H1 (cell line): Measurements from ENCODE around the gene PIGZ. TPM values are rescaled to one million over a fixed set of nuclear protein-coding genes. Genes with fewer than 3 reads are reported as not detected.

Experiments used
- CTCF ChIA-PET: fragments of 300-600 bp; sonication (Branson Sonifier 250); formaldehyde crosslinking; loops from one replicate; lab custom pipeline; 2021; ENCODE audit not compliant: partially characterized antibody; lab: Charles Lee
- POLR2A ChIA-PET: fragments of 300-600 bp; sonication (Branson Sonifier 250); formaldehyde crosslinking; loops from one replicate; lab custom pipeline; 2021; ENCODE audit warnings: inconsistent platforms; ENCODE audit not compliant: partially characterized antibody; lab: Charles Lee
- DNase-seq, 2 experiments: peaks; one replicate each; pipeline versions ENCODE4 v3.0.0 to v3.0.0-alpha.2; 2010 to 2022; ENCODE audit warnings: low spot score in 2 of 2, low read depth in 1 of 2, mixed read lengths in 1 of 2
- FAIRE-seq: peaks from 2 replicates; lab custom pipeline; 2011; peaks lifted over from hg19 to GRCh38; lab: Jason Lieb, UNC
- H2AFZ ChIP-seq: 2 replicates; pipeline ENCODE4 v1.8.1; 2012; ENCODE audit warnings: low read length, inconsistent platforms
- H2AK5ac ChIP-seq: 2 replicates; pipeline ENCODE4 v1.6.1; 2013; ENCODE audit warnings: low read depth, low read length
- H2BK120ac ChIP-seq: replicated peaks from 2 replicates; pipeline ENCODE3; 2013; ENCODE audit warnings: low read depth, low read length, inconsistent platforms
- H2BK12ac ChIP-seq: 2 replicates; pipeline ENCODE4 v1.6.1; 2013; ENCODE audit warnings: low read depth, low read length
- H2BK15ac ChIP-seq: 2 replicates; pipeline ENCODE4 v1.6.1; 2013; ENCODE audit warnings: low read length
- H2BK20ac ChIP-seq: 2 replicates; pipeline ENCODE4 v1.6.1; 2013; ENCODE audit warnings: low read length
- H2BK5ac ChIP-seq: 2 replicates; pipeline ENCODE4 v1.6.1; 2013; ENCODE audit warnings: low read depth, low read length
- H3K14ac ChIP-seq: 2 replicates; pipeline ENCODE4 v1.6.1; 2013; ENCODE audit warnings: inconsistent platforms; ENCODE audit not compliant: insufficient read length
- H3K18ac ChIP-seq: 2 replicates; pipeline ENCODE4 v1.6.1; 2013; ENCODE audit warnings: low read length; ENCODE audit errors: extremely low read depth
- H3K23ac ChIP-seq: 2 replicates; pipeline ENCODE4 v1.6.1; 2013; ENCODE audit warnings: inconsistent platforms; ENCODE audit not compliant: insufficient read length
- H3K23me2 ChIP-seq: 2 replicates; pipeline ENCODE4 v1.6.1; 2013; ENCODE audit warnings: low read depth, low read length
- H3K27ac ChIP-seq: 2 replicates; pipeline ENCODE4 v1.6.1; 2011; ENCODE audit warnings: low read depth, low read length, inconsistent platforms
- H3K27me3 ChIP-seq, 4 experiments: replicated peaks in 1 of 4; 1 replicate in 1 of 4; 2 replicates in 3 of 4; pipeline versions ENCODE4 v1.6.1 to v1.8.1; 2011 to 2013; ENCODE audit warnings: low read length in 3 of 4, mild to moderate bottlenecking in 3 of 4, inconsistent platforms in 2 of 4, mixed read lengths in 2 of 4, moderate library complexity in 1 of 4; ENCODE audit not compliant: control insufficient read depth in 3 of 4, insufficient read depth in 3 of 4; ENCODE audit errors: extremely low read depth in 1 of 4
- H3K36me3 ChIP-seq, 4 experiments: 2 replicates each; pipeline versions ENCODE4 v1.6.1 to v1.8.1; 2011 to 2013; ENCODE audit warnings: mild to moderate bottlenecking in 4 of 4, low read length in 3 of 4, moderate library complexity in 2 of 4, control low read depth in 1 of 4, inconsistent platforms in 1 of 4; ENCODE audit not compliant: insufficient read depth in 4 of 4, control insufficient read depth in 2 of 4
- H3K4ac ChIP-seq: replicated peaks from 2 replicates; pipeline ENCODE3; 2013; ENCODE audit warnings: low read length, low read depth, mixed read lengths, inconsistent platforms; ENCODE audit not compliant: insufficient read length
- H3K4me1 ChIP-seq, 4 experiments: replicated peaks in 1 of 4; 1 replicate in 1 of 4; 2 replicates in 3 of 4; pipeline versions ENCODE4 v1.6.1 to v1.8.1; 2011 to 2013; ENCODE audit warnings: low read length in 3 of 4, inconsistent platforms in 2 of 4, mixed read lengths in 1 of 4; ENCODE audit not compliant: insufficient read depth in 4 of 4, control insufficient read depth in 3 of 4
- H3K4me2 ChIP-seq, 2 experiments: 2 replicates each; pipeline versions ENCODE4 v1.6.1 to v1.8.1; 2011 to 2013; ENCODE audit warnings: low read depth in 2 of 2, low read length in 2 of 2, control low read depth in 1 of 2, inconsistent platforms in 1 of 2, mild to moderate bottlenecking in 1 of 2; ENCODE audit not compliant: insufficient read depth in 1 of 2
- H3K4me3 ChIP-seq, 4 experiments: fragments of 200-600, 300-600 bp in 1 of 4; sonication (generic), shearing (Covaris generic), sonication (Bioruptor Twin) in 1 of 4; 2 replicates each; pipeline versions ENCODE4 v1.5.1 to v1.8.1; 2011 to 2016; ENCODE audit warnings: low read length in 4 of 4, low read depth in 3 of 4, control low read depth in 2 of 4, inconsistent platforms in 2 of 4, mild to moderate bottlenecking in 2 of 4, mixed read lengths in 1 of 4, moderate library complexity in 1 of 4; ENCODE audit not compliant: insufficient read depth in 2 of 4; ENCODE audit errors: extremely low read depth in 1 of 4
- H3K56ac ChIP-seq: replicated peaks from 2 replicates; pipeline ENCODE3; 2013; ENCODE audit warnings: low read depth, mild to moderate bottlenecking, mixed read lengths, low read length, inconsistent platforms; ENCODE audit not compliant: insufficient read length
- H3K79me1 ChIP-seq: 2 replicates; pipeline ENCODE4 v1.6.1; 2013; ENCODE audit warnings: low read depth, low read length, control low read depth
- H3K79me2 ChIP-seq, 2 experiments: 2 replicates each; pipeline versions ENCODE4 v1.6.1 to v1.8.1; 2012 to 2013; ENCODE audit warnings: low read length in 2 of 2, mild to moderate bottlenecking in 2 of 2, inconsistent platforms in 1 of 2; ENCODE audit not compliant: insufficient read depth in 2 of 2, control insufficient read depth in 1 of 2
- H3K9ac ChIP-seq, 4 experiments: replicated peaks in 1 of 4; 1 replicate in 1 of 4; 2 replicates in 3 of 4; pipeline versions ENCODE4 v1.6.1 to v1.8.1; 2011 to 2013; ENCODE audit warnings: low read depth in 3 of 4, low read length in 3 of 4, control low read depth in 2 of 4, mild to moderate bottlenecking in 2 of 4, moderate library complexity in 2 of 4, inconsistent platforms in 1 of 4; ENCODE audit errors: extremely low read depth in 1 of 4
- H3K9me3 ChIP-seq, 2 experiments: 2 replicates each; pipeline versions ENCODE4 v1.6.1 to v1.8.1; 2012 to 2013; ENCODE audit warnings: mild to moderate bottlenecking in 2 of 2, moderate library complexity in 2 of 2, control low read depth in 1 of 2, inconsistent platforms in 1 of 2, low read depth in 1 of 2, low read length in 1 of 2, mixed read lengths in 1 of 2; ENCODE audit not compliant: insufficient read depth in 2 of 2
- H4K20me1 ChIP-seq, 2 experiments: replicated peaks in 1 of 2; 2 replicates each; pipeline versions ENCODE3 to v1.8.1; 2011 to 2013; ENCODE audit warnings: inconsistent platforms in 2 of 2, low read length in 2 of 2, mild to moderate bottlenecking in 1 of 2; ENCODE audit not compliant: insufficient read depth in 2 of 2, control insufficient read depth in 1 of 2
- H4K5ac ChIP-seq: 2 replicates; pipeline ENCODE4 v1.6.1; 2013; ENCODE audit warnings: low read length, low read depth, mixed read lengths, inconsistent platforms; ENCODE audit not compliant: insufficient read length
- H4K8ac ChIP-seq: 2 replicates; pipeline ENCODE4 v1.8.0; 2013; ENCODE audit warnings: mild to moderate bottlenecking, moderate library complexity, low read length, inconsistent platforms; ENCODE audit not compliant: insufficient read depth; ENCODE audit errors: extremely low read depth
- H4K91ac ChIP-seq: replicated peaks from 2 replicates; pipeline ENCODE3; 2013; ENCODE audit warnings: low read length, mixed read lengths, inconsistent platforms; ENCODE audit not compliant: insufficient read length
- CEBPB ChIP-seq: IDR thresholded peaks from 2 replicates; pipeline ENCODE4 v1.6.1; 2012; ENCODE audit warnings: low read depth, low read length
- EP300 ChIP-seq, 2 experiments: IDR thresholded peaks; 1 replicate in 1 of 2; 2 replicates in 1 of 2; pipeline ENCODE4 v1.6.1; 2011 to 2012; ENCODE audit warnings: low read depth in 2 of 2, low read length in 2 of 2, mild to moderate bottlenecking in 2 of 2, borderline replicate concordance in 1 of 2, inconsistent platforms in 1 of 2, moderate library complexity in 1 of 2
- KDM4A ChIP-seq: IDR thresholded peaks from one replicate; pipeline ENCODE4 v1.7.1; 2012; ENCODE audit warnings: low read depth, mild to moderate bottlenecking, moderate library complexity, low read length, inconsistent platforms; ENCODE audit not compliant: severe bottlenecking
- POLR2A ChIP-seq, 2 experiments: IDR thresholded peaks; 1 replicate in 1 of 2; 2 replicates in 1 of 2; pipeline ENCODE4 v1.6.1; 2011; ENCODE audit warnings: low read depth in 2 of 2, low read length in 2 of 2, mild to moderate bottlenecking in 2 of 2; ENCODE audit errors: control extremely low read depth in 1 of 2
- RBBP5 ChIP-seq: IDR thresholded peaks from 2 replicates; pipeline ENCODE4 v1.7.1; 2012; ENCODE audit warnings: low read depth, mild to moderate bottlenecking, inconsistent platforms, low read length, moderate library complexity, borderline replicate concordance
- SRF ChIP-seq: IDR thresholded peaks from 2 replicates; pipeline ENCODE4 v1.6.1; 2011; ENCODE audit warnings: mild to moderate bottlenecking, low read depth, low read length, moderate library complexity
- WGBS, 2 experiments: shearing (Covaris generic) in 1 of 2; methylation state at CpG; one replicate each; pipeline versions ENCODE4 v1.1.6 to v1.1.7; 2013 to 2015; ENCODE audit warnings: low lambda C conversion rate in 2 of 2, mixed read lengths in 2 of 2, inconsistent platforms in 1 of 2, low coverage in 1 of 2, missing lambda C conversion rate in 1 of 2; ENCODE audit not compliant: insufficient replicate concordance in 2 of 2, insufficient coverage in 1 of 2, insufficient read length in 1 of 2; ENCODE audit errors: extremely low coverage in 1 of 2, missing lambda C conversion rate in 1 of 2; 5-methylcytosine and 5-hydroxymethylcytosine counted together
- polyA plus RNA-seq, 7 experiments: library from polyadenylated mRNA; depleted of rRNA in 3 of 7; stranded (reverse) in 5 of 7; unstranded in 2 of 7; fragments of >200 nt in 5 of 7; fragments of 200-250 nt in 2 of 7; gene quantifications; 1 replicate in 5 of 7; 2 replicates in 1 of 7; 4 replicates in 1 of 7; pipeline versions ENCODE4 v1.2.1 to v1.2.3, GENCODE V29; 2011 to 2013; ENCODE audit warnings: missing spikeins in 2 of 7, mixed read lengths in 2 of 7
- total RNA-seq: library from RNA; stranded (reverse); fragmentation: NEBNext Ultra II Directional; extraction: Animal tissue kit (Norgen Biotek cat#: 25700); gene quantifications from 2 replicates; pipeline ENCODE4 v1.2.1, GENCODE V29; 2021

The PIGZ gene
- total and polyA plus RNA-seq, 2 of the 8 experiments (the other 6 are each of a cell fraction or from before 2014, with no cell fraction given), result 0.32 TPM; not detected in 1

- Histone ChIP-seq H2BK12ac (no peak overlapping the region), H3K23me2 (peaks cover 4% of the 10 kb centered on the region), H4K8ac (no peak overlapping the region), H2BK5ac (no peak overlapping the region), H4K5ac (no peak overlapping the region), H3K9me3 (no peaks in the 10 kb centered on the region), H3K4me2 (no peak overlapping the region), H4K20me1 (no peaks in the 10 kb centered on the region), H4K91ac (no peak overlapping the region), H2BK20ac (no peak overlapping the region), H3K4ac (no peak overlapping the region), H2AK5ac (no peak overlapping the region), H2AFZ (no peak overlapping the region), H3K14ac (no peak overlapping the region), H3K56ac (no peak overlapping the region), H2BK120ac (no peak overlapping the region), H3K23ac (no peak overlapping the region), H3K79me1 (no peaks in the 10 kb centered on the region), H3K4me3 (no peak overlapping the region), H3K4me1 (peaks cover 3 to 10% (median 6%) of the 10 kb centered on the region in 4 experiments), H3K27ac (no peak overlapping the region), H3K9ac (no peak overlapping the region), H3K79me2 (no peaks in the 10 kb centered on the region), H3K27me3 (peaks cover 0 to 17% (median 15%) of the 10 kb centered on the region in 4 experiments; a peak in 6 of 7 replicates), H2BK15ac (no peak overlapping the region), H3K36me3 (no peaks in the 10 kb centered on the region), H3K18ac (no peak overlapping the region)
- FAIRE-seq, result no peak
- WGBS, 2 experiments, result 91% methylated on average over 8 of the region's 8 CpGs; no CpG with 5 or more reads in 1 of the 2 experiments
- ChIA-PET POLR2A (interaction anchor here (1.3 to 1.5 kb wide), 2 partner anchors 18 to 23 kb away, joined by 4 read pairs; no protein-coding TSS in a partner anchor), CTCF (interaction anchor here (1.0 to 19.7 kb wide), 5 partner anchors 9 to 503 kb away, joined by 3 to 245 read pairs (median 3); partner anchors contain the start of gene MELTF)
- no peak for DNase-seq
- no peak for TF ChIP-seq CEBPB
- TF ChIP-seq POLR2A (IDR thresholded peaks at IDR 0.05; ENCODE audit: control extremely low read depth in 1 of 2, low read depth in 2 of 2, low read length in 2 of 2), result no peak
- no peak for TF ChIP-seq KDM4A
- TF ChIP-seq SRF, result no peak
- no peak for TF ChIP-seq RBBP5
- TF ChIP-seq EP300 (IDR thresholded peaks at IDR 0.05; ENCODE audit: borderline replicate concordance in 1 of 2, low read depth in 2 of 2, low read length in 2 of 2), result no peak
These were observed 39.3 kb upstream of the PIGZ start for GRCh38 chr3:197007953-197008352.
